ENCODE measurements around the gene ASCC1. TPM values are rescaled to one million over a fixed set of nuclear protein-coding genes. Genes with fewer than 3 reads are reported as not detected.

ASCC1 gene, protein sequence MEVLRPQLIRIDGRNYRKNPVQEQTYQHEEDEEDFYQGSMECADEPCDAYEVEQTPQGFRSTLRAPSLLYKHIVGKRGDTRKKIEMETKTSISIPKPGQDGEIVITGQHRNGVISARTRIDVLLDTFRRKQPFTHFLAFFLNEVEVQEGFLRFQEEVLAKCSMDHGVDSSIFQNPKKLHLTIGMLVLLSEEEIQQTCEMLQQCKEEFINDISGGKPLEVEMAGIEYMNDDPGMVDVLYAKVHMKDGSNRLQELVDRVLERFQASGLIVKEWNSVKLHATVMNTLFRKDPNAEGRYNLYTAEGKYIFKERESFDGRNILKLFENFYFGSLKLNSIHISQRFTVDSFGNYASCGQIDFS
- 26.0 and 27.8 TPM in 2 replicates for total RNA-seq (2014; rRNA removed; shearing (Covaris generic); ENCODE audit: low replicate concordance)

DNA sequence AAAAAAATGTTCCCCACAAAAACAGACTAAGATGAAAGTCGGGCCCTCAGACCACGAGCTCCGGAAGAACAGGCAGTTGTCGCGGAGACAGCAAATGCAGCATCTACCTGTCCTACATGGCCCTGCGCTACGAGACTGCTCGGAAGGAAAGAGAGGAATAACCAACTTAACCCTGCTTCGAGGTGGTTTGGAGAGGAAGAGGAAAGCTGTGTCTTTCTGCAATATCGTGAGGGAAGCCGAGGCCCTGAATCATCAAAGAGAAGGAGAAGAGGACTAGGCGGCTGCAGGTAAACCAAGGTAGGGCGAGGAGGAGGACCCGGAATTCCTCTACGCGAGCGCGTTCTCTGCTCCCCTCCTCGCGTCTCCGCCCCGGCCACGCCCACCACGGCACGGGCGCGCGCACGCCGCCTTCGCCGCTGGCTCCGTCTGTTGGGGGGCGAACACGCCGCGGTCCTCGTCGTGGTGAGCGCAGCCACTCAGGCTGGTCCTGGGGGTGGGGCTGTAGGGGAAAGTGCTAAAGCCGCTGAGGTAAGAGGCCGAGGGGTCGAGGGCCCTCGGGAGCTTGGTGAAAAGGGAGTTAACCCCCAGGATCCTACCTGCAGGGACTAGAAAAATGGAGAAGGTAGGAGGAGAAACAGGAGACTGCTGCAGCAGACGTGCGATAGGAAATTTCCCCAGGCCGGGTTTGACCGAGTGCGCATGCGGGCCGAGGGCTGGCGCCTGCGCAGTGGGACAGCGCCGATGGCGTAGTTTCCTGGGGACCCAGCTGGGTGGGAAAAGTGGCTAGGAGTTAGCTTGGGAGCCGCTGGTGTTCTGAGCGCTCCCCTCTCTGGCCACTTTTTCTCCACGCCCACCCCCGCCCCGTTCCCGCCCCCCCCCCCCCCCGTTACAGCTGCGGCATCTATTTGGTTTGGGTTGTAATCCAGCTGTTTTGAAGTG lies at the start of gene ASCC1, which contains the start of gene ANAPC16:
Gene ASCC1, minus strand, starts transcription at position 666 of the 939 bp plus-strand sequence. CDS start 2,978 bp downstream, outside the sequence.
Gene ANAPC16, plus strand, starts transcription at position 402 of the 939 bp plus-strand sequence. CDS start 7,903 bp downstream, outside the sequence.
- H3K9ac ChIP-seq (ENCODE audit: low read length): peak within 1 kb of the TSS; percentile 82
- no peaks in the 10 kb centered on the region for H3K9me2 ChIP-seq (replicated peaks; ENCODE audit: insufficient read depth, low read length)
- peak within 1 kb of the TSS; percentile 79 for H3K27ac ChIP-seq (ENCODE audit: low read length)

DNA sequence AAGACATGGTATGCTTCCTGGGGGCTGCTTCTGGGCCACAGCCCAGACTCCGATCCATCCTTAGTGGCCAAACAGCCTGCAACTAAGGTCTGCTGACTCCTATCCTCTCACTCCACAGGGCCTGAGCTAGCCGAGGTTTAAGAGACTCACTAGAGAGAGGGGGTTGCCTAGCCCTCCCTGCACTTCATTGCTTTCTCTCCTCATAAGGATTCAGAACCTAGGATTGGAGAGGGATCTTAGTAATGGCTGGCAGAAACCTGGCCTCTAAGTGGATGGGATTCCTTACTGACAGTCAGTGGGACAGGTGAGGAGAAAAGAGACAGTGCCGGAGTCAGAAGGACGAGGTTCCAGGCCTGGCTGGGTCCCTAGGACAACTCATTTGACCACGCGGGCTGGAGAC lies 49.4 kb upstream of the ASCC1 start:
- no peaks in the 10 kb centered on the region for H3K79me2 ChIP-seq (ENCODE audit: low read length)
- no peak overlapping the region for H3K27ac ChIP-seq (ENCODE audit: low read length)
- no peaks in the 10 kb centered on the region for H3K27me3 ChIP-seq (ENCODE audit: low read length)
- no peaks in the 10 kb centered on the region for H3K36me3 ChIP-seq (ENCODE audit: insufficient read depth, low read length)
- H3K9ac ChIP-seq (ENCODE audit: low read length): no peak overlapping the region
- H4K20me1 ChIP-seq (ENCODE audit: insufficient read depth, low read depth, low read length): no peaks in the 10 kb centered on the region
- H3K4me2 ChIP-seq (ENCODE audit: low read depth, low read length, poor library complexity, severe bottlenecking): no peak overlapping the region
- DNase-seq: no peak
- H3K9me2 ChIP-seq (replicated peaks; ENCODE audit: insufficient read depth, low read length): no peaks in the 10 kb centered on the region
- no peak overlapping the region for H3K4me3 ChIP-seq (ENCODE audit: low read length)
- no peak overlapping the region for H2AFZ ChIP-seq (ENCODE audit: low read length)
- H3K9me3 ChIP-seq (ENCODE audit: low read length): no peaks in the 10 kb centered on the region
- peaks cover 29% of the 10 kb centered on the region for H3K4me1 ChIP-seq (ENCODE audit: low read length)

More for the DNA sequence above, at the start of gene ASCC1, which contains the start of gene ANAPC16:
- peak within 1 kb of the TSS; percentile 99 for H3K4me2 ChIP-seq (ENCODE audit: low read depth, low read length, poor library complexity, severe bottlenecking)
- no peaks in the 10 kb centered on the region for H3K9me3 ChIP-seq (ENCODE audit: low read length)
- 0 out of 2 replicates have a peak, but pooled peaks cover 2% of the 10 kb centered on the region for H3K36me3 ChIP-seq (ENCODE audit: insufficient read depth, low read length)
- peaks cover 5% of the 10 kb centered on the region; the same call in 1 of the 2 replicates for H4K20me1 ChIP-seq (ENCODE audit: insufficient read depth, low read depth, low read length)
- H3K27me3 ChIP-seq (ENCODE audit: low read length): no peaks in the 10 kb centered on the region
- H3K4me1 ChIP-seq (ENCODE audit: low read length): peaks cover 41% of the 10 kb centered on the region
- peak within 1 kb of the TSS; percentile 87 for H2AFZ ChIP-seq (ENCODE audit: low read length)
- H3K4me3 ChIP-seq (ENCODE audit: low read length): peak within 1 kb of the TSS; percentile 87
- DNase-seq: peak; percentile 98
- H3K79me2 ChIP-seq (ENCODE audit: low read length): peaks cover 62% of the 10 kb centered on the region

DNA sequence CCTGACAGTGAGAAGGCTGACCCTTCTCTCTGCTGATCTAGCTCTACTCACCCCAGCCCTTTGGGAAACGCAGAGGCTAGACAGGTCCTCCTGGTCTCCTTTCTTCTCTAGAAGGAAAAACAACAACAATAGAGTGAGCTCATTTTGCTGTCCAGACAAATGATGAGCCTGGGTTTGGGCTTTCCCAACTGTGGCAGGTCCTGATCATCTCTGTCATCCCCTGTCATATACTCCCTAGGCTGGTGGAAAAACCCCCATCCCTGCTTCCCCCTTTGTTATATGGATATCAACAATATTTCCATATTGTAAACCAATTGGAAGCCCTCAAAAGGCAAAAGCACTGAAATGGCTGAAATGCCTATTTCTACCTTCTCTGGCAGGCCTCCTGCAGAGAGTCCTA lies 48.5 kb upstream of the ASCC1 start:
- DNase-seq: no peak
- H3K9ac ChIP-seq (ENCODE audit: low read length): no peak overlapping the region
- H3K9me3 ChIP-seq (ENCODE audit: low read length): no peaks in the 10 kb centered on the region
- no peaks in the 10 kb centered on the region for H3K27me3 ChIP-seq (ENCODE audit: low read length)
- no peaks in the 10 kb centered on the region for H4K20me1 ChIP-seq (ENCODE audit: insufficient read depth, low read depth, low read length)
- peaks cover 38% of the 10 kb centered on the region for H3K4me1 ChIP-seq (ENCODE audit: low read length)
- no peak overlapping the region for H2AFZ ChIP-seq (ENCODE audit: low read length)
- no peak overlapping the region for H3K4me3 ChIP-seq (ENCODE audit: low read length)
- H3K4me2 ChIP-seq (ENCODE audit: low read depth, low read length, poor library complexity, severe bottlenecking): no peak overlapping the region
- H3K27ac ChIP-seq (ENCODE audit: low read length): no peak overlapping the region
- H3K36me3 ChIP-seq (ENCODE audit: insufficient read depth, low read length): no peaks in the 10 kb centered on the region
- H3K9me2 ChIP-seq (replicated peaks; ENCODE audit: insufficient read depth, low read length): no peaks in the 10 kb centered on the region
- no peaks in the 10 kb centered on the region for H3K79me2 ChIP-seq (ENCODE audit: low read length)

DNA sequence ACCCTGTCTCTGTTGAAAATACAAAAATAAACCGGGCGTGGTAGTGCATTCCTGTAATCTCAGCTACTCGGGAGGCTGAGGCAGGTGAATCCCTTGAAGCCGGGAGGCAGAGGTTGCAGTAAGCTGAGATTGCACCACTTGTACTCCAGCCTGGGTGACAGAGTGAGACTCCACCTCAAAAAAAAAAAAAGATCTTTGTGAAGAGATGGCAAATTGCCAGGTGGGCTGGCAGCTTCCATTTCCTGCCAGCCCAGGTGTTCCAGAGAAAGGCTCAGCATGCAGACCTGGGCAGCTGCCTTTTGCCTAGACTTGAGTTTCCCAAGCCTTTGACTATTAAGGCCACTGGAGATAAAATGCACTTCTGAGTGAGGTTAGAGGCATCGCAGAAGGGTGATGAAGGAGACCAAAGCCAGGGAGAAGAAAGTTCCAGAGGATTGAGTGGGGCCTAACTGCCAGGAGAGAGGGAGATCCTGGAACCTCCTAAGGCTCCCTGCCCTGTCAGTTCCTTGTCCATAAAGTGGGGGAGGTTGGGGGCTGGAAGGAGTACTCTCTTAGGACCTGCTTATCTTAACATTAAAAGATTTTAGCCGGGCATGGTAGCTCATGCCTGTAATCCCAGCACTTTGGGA lies 47.7 kb upstream of the ASCC1 start:
- Histone ChIP-seq H3K36me3 (ENCODE audit: insufficient read depth, low read length) (no peaks in the 10 kb centered on the region), H3K27ac (ENCODE audit: low read length) (no peak overlapping the region), H3K27me3 (ENCODE audit: low read length) (no peaks in the 10 kb centered on the region), H3K4me2 (ENCODE audit: low read depth, low read length, poor library complexity, severe bottlenecking) (peak overlapping the region; percentile 12), H3K9ac (ENCODE audit: low read length) (peak overlapping the region; percentile 25; the same call in 1 of the 2 replicates), H4K20me1 (ENCODE audit: insufficient read depth, low read depth, low read length) (no peaks in the 10 kb centered on the region), H3K9me2 (replicated peaks; ENCODE audit: insufficient read depth, low read length) (no peaks in the 10 kb centered on the region), H3K9me3 (ENCODE audit: low read length) (no peaks in the 10 kb centered on the region), H2AFZ (ENCODE audit: low read length) (no peak overlapping the region), H3K4me3 (ENCODE audit: low read length) (no peak overlapping the region), H3K4me1 (ENCODE audit: low read length) (peaks cover 42% of the 10 kb centered on the region), H3K79me2 (ENCODE audit: low read length) (no peaks in the 10 kb centered on the region)
- peak; percentile 79 for DNase-seq

DNA sequence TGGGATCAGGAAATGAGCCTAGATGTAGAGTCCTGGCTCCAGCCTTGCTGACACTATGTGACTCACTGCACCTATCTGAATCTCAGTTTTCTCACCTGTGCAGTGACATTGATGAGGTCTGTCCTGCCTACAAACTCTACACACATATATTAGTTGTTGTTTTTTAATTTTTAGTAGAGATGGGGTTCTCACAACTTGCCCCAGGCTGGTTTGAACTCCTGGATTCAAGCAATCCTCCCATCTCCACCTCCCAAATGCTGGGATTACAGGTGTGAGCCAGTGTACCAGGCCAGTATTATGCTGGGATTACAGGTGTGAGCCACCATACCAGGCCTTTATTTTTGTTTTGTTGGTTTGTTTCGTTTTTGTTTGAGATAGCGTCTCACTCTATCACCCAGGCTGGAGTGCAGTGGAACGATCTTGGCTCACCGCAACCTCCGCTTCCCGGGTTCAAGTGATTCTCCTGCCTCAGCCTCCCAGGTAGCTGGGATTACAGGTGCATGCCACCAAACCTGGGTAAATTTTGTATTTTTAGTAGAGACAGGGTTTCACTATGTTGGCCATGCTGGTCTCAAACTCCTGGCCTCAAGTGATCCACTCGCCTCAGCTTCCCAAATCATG lies 45.8 kb upstream of the ASCC1 start:
- Histone ChIP-seq H3K4me3 (ENCODE audit: low read length) (peak overlapping the region; percentile 70), H3K27me3 (ENCODE audit: low read length) (no peaks in the 10 kb centered on the region), H3K27ac (ENCODE audit: low read length) (peak overlapping the region; percentile 71), H4K20me1 (ENCODE audit: insufficient read depth, low read depth, low read length) (no peaks in the 10 kb centered on the region), H3K9ac (ENCODE audit: low read length) (peak overlapping the region; percentile 74), H3K79me2 (ENCODE audit: low read length) (no peaks in the 10 kb centered on the region), H3K9me3 (ENCODE audit: low read length) (no peaks in the 10 kb centered on the region), H3K4me1 (ENCODE audit: low read length) (peaks cover 42% of the 10 kb centered on the region), H3K36me3 (ENCODE audit: insufficient read depth, low read length) (no peaks in the 10 kb centered on the region), H3K9me2 (replicated peaks; ENCODE audit: insufficient read depth, low read length) (no peaks in the 10 kb centered on the region), H3K4me2 (ENCODE audit: low read depth, low read length, poor library complexity, severe bottlenecking) (peak overlapping the region; percentile 91), H2AFZ (ENCODE audit: low read length) (peak overlapping the region; percentile 72; the same call in 1 of the 2 replicates)
- no peak for DNase-seq

DNA sequence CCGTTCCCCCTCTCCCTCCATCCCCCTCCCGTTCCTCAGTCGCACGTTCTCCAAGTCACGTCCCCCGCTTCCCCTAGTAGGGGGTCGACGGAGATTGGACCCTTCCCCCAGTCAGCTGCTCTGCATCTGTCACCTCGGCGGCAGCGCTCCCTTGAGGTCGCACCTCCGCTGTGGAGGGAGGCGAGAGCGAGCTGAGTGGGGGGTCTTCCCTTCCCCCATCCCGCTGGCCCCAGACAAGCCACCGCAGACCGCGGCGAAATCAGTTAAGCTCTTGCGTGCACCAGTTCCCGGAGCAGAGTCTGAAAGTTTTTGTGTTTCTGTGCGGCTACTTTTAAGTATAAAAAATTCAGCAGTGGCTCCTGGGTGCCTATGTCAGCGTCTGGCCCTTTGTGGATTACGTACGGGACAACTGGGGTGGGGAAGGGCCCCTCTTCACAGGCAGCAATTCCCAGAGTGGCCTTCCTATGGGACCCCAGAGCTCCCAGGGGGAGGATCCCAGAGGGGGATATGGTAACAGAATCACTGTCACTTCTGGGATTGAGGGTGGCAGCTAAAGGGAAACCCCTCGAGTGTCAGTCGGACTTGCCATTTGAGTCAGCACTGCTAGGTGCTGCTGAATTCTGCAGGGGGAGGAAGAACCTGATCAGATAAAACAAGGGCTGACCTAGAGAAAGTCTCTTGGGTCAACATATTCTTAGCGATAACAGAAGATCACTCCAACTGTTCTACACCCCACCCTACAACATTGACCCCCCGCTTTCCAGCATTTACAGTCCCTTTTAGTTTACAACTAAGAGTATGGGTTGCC lies 45.1 kb upstream of the ASCC1 start:
- Histone ChIP-seq H4K20me1 (ENCODE audit: insufficient read depth, low read depth, low read length) (no peaks in the 10 kb centered on the region), H3K9ac (ENCODE audit: low read length) (peak overlapping the region; percentile 74), H3K9me2 (replicated peaks; ENCODE audit: insufficient read depth, low read length) (no peaks in the 10 kb centered on the region), H3K27ac (ENCODE audit: low read length) (peak overlapping the region; percentile 71), H3K4me2 (ENCODE audit: low read depth, low read length, poor library complexity, severe bottlenecking) (peak overlapping the region; percentile 91), H3K9me3 (ENCODE audit: low read length) (no peaks in the 10 kb centered on the region), H3K4me3 (ENCODE audit: low read length) (peak overlapping the region; percentile 70), H2AFZ (ENCODE audit: low read length) (peak overlapping the region; percentile 72), H3K79me2 (ENCODE audit: low read length) (no peaks in the 10 kb centered on the region), H3K36me3 (ENCODE audit: insufficient read depth, low read length) (no peaks in the 10 kb centered on the region), H3K4me1 (ENCODE audit: low read length) (peaks cover 42% of the 10 kb centered on the region), H3K27me3 (ENCODE audit: low read length) (no peaks in the 10 kb centered on the region)
- DNase-seq: no peak

Measured in Karpas-422 (cell line).